ENCODE results near the gene C12orf42.

Gene C12orf42

GRCh38 chr12:103524238-103524875, 28.6 kb upstream of the C12orf42 start:
- H3K4me3 ChIP-seq (ENCODE audit: control insufficient read depth, low read depth, low read length), result no peak overlapping the region
- no peak for TF ChIP-seq CTCF (IDR thresholded peaks at IDR 0.05; ENCODE audit: control insufficient read depth, insufficient read depth, low read depth, low read length, missing control alignments)
- DNase-seq (ENCODE audit: low read depth), result no peak

- no peak for DNase-seq (ENCODE audit: low read depth)
- TF ChIP-seq CTCF (IDR thresholded peaks at IDR 0.05; ENCODE audit: control insufficient read depth, insufficient read depth, low read depth, low read length, missing control alignments), result no peak
Measured at GRCh38 chr12:103523771-103524170, 28.0 kb upstream of the C12orf42 start.

GRCh38 chr12:103520686-103521215, 25.0 kb upstream of the C12orf42 start:
- no peak overlapping the region for H3K4me3 ChIP-seq (ENCODE audit: control insufficient read depth, low read depth, low read length)
- DNase-seq (ENCODE audit: low read depth), result no peak
- TF ChIP-seq CTCF (IDR thresholded peaks at IDR 0.05; ENCODE audit: control insufficient read depth, insufficient read depth, low read depth, low read length, missing control alignments), result no peak

More at GRCh38 chr12:103523771-103524170, 28.0 kb upstream of the C12orf42 start:
- H3K4me3 ChIP-seq (ENCODE audit: control insufficient read depth, low read depth, low read length), result no peak overlapping the region

GRCh38 chr12:103519632-103520031, 23.9 kb upstream of the C12orf42 start:
- TF ChIP-seq CTCF (IDR thresholded peaks at IDR 0.05; ENCODE audit: control insufficient read depth, insufficient read depth, low read depth, low read length, missing control alignments), result no peak

GRCh38 chr12:103518899-103519298, 23.1 kb upstream of the C12orf42 start:
- TF ChIP-seq CTCF (IDR thresholded peaks at IDR 0.05; ENCODE audit: control insufficient read depth, insufficient read depth, low read depth, low read length, missing control alignments), result no peak
- H3K4me3 ChIP-seq (ENCODE audit: control insufficient read depth, low read depth, low read length), result no peak overlapping the region
- DNase-seq (ENCODE audit: low read depth), result no peak

More at GRCh38 chr12:103519632-103520031, 23.9 kb upstream of the C12orf42 start:
- no peak overlapping the region for H3K4me3 ChIP-seq (ENCODE audit: control insufficient read depth, low read depth, low read length)
- DNase-seq (ENCODE audit: low read depth), result no peak

GRCh38 chr12:103517161-103517560, 21.4 kb upstream of the C12orf42 start:
- TF ChIP-seq CTCF (IDR thresholded peaks at IDR 0.05; ENCODE audit: control insufficient read depth, insufficient read depth, low read depth, low read length, missing control alignments), result no peak
- no peak for DNase-seq (ENCODE audit: low read depth)
- H3K4me3 ChIP-seq (ENCODE audit: control insufficient read depth, low read depth, low read length), result no peak overlapping the region
